Measurements from ENCODE around the gene JUND. TPM values are rescaled to one million over a fixed set of nuclear protein-coding genes. Genes with fewer than 3 reads are reported as not detected.
A peak's percentile ranks its signal among the peaks of the same experiment; 100 is the strongest.

JUND gene
- total RNA-seq, 1 donor from 2014 or later: 299 TPM

GRCh38 chr19:18308948-18309325 is 27.5 kb upstream of the JUND start:
- no peak for DNase-seq (ENCODE audit: low read depth)

- no peak for DNase-seq (ENCODE audit: low read depth)
Measured at GRCh38 chr19:18308051-18308947, 26.9 kb upstream of the JUND start.

GRCh38 chr19:18307271-18307681 is 25.9 kb upstream of the JUND start:
- no peak for DNase-seq (ENCODE audit: low read depth)

GRCh38 chr19:18306888-18307260 is 25.5 kb upstream of the JUND start:
- DNase-seq (ENCODE audit: low read depth): no peak

GRCh38 chr19:18306209-18306887 is 24.9 kb upstream of the JUND start:
- DNase-seq (ENCODE audit: low read depth): no peak

GRCh38 chr19:18304458-18305310 is 23.3 kb upstream of the JUND start:
- DNase-seq (ENCODE audit: low read depth): peak; percentile 90

- no peak for DNase-seq (ENCODE audit: low read depth)
Measured at GRCh38 chr19:18304208-18304457, 22.7 kb upstream of the JUND start.

- no peak for DNase-seq (ENCODE audit: low read depth)
Measured at GRCh38 chr19:18301718-18302111, 20.3 kb upstream of the JUND start.

GRCh38 chr19:18300930-18301717 is 19.7 kb upstream of the JUND start:
- peak; percentile 98 for DNase-seq (ENCODE audit: low read depth)

GRCh38 chr19:18299654-18300053 is 18.2 kb upstream of the JUND start:
- no peak for DNase-seq (ENCODE audit: low read depth)

- no peak for DNase-seq (ENCODE audit: low read depth)
Measured at GRCh38 chr19:18298601-18299000, 17.2 kb upstream of the JUND start.

GRCh38 chr19:18297308-18297707 is 15.9 kb upstream of the JUND start:
- DNase-seq (ENCODE audit: low read depth): no peak

GRCh38 chr19:18295034-18295451 is 13.6 kb upstream of the JUND start:
- DNase-seq (ENCODE audit: low read depth): no peak

GRCh38 chr19:18294467-18294864 is 13.0 kb upstream of the JUND start:
- no peak for DNase-seq (ENCODE audit: low read depth)

GRCh38 chr19:18293642-18294466 is 12.4 kb upstream of the JUND start:
- no peak for DNase-seq (ENCODE audit: low read depth)

- DNase-seq (ENCODE audit: low read depth): peak; percentile 32
Measured at GRCh38 chr19:18292810-18293641, 11.6 kb upstream of the JUND start.

- no peak for DNase-seq (ENCODE audit: low read depth)
Measured at GRCh38 chr19:18292462-18292809, 11.0 kb upstream of the JUND start.

- DNase-seq (ENCODE audit: low read depth): peak; percentile 66
Measured at GRCh38 chr19:18291590-18292461, 10.4 kb upstream of the JUND start.

Measured in myocyte (in vitro differentiated cells).